GM12872 (cell line): ENCODE measurements around the gene BCAN.

ENCODE experiments used
- CTCF ChIP-seq: IDR thresholded peaks from 3 replicates; pipeline ENCODE4 v1.5.1; 2011; ENCODE audit warnings: low read depth, mild to moderate bottlenecking, low read length, moderate library complexity; ENCODE audit not compliant: insufficient read depth

The BCAN gene

GRCh38 chr1:156622581-156623297 is 19.2 kb upstream of the BCAN start:
- no peak for TF ChIP-seq CTCF

- TF ChIP-seq CTCF, result peak; percentile 49; the same call in 2 of the 3 replicates
Observed at GRCh38 chr1:156623946-156624813, 17.7 kb upstream of the BCAN start.

- TF ChIP-seq CTCF, result no peak
Observed at GRCh38 chr1:156624814-156625435, 17.0 kb upstream of the BCAN start.

- TF ChIP-seq CTCF, result peak; percentile 89
Observed at GRCh38 chr1:156625436-156626078, 16.4 kb upstream of the BCAN start.

GRCh38 chr1:156626079-156626438 is 15.9 kb upstream of the BCAN start:
- TF ChIP-seq CTCF, result no peak

GRCh38 chr1:156627313-156627880 is 14.5 kb upstream of the BCAN start:
- TF ChIP-seq CTCF, result peak; percentile 82

- no peak for TF ChIP-seq CTCF
Observed at GRCh38 chr1:156629823-156630449, 12.0 kb upstream of the BCAN start.
